ENCODE measurements around the gene ID4. TPM values are rescaled to one million over a fixed set of nuclear protein-coding genes. Genes with fewer than 3 reads are reported as not detected.

ID4 gene
- total RNA-seq, 1 donor from 2014 or later: 27.8 TPM

DNA sequence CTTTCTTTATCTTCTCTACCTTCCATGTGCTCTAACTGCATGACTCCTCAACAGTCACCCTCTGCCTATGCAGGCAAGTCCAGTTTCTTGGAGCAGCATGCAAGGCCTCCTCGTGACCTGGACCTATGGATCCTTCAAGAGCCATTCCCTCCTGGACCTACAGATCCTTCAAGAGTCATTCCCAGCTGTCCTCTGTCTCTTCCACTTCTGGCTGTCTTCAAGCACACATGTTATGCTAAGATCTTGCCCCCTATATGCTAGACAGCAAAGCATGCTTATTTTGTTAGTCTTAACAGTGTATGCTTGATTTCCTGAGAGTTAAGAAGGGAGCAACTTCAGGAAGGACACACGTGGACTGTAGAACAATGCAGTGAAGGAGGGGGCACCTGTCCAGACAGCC, 7.5 kb downstream of the ID4 start:
- DNase-seq: no peak
- Histone ChIP-seq H3K27ac (no peak overlapping the region), H3K36me3 (no peaks in the 10 kb centered on the region), H3K4me1 (peaks cover 6% of the 10 kb centered on the region), H3K4me3 (no peak overlapping the region), H3K27me3 (ENCODE audit: low read depth) (no peaks in the 10 kb centered on the region), H3K9me3 (no peaks in the 10 kb centered on the region)
- no peak for TF ChIP-seq CTCF (IDR thresholded peaks at IDR 0.05)
- ATAC-seq: peak in 1 of 2 donors; percentile 11
- intact Hi-C loops (cut with DNase I): no loop called here

GRCh38 chr6:19845266-19846041, 8.3 kb downstream of the ID4 start:
- Histone ChIP-seq H3K27ac (no peak overlapping the region), H3K4me3 (no peak overlapping the region), H3K4me1 (peaks cover 6% of the 10 kb centered on the region), H3K27me3 (ENCODE audit: low read depth) (no peaks in the 10 kb centered on the region), H3K36me3 (no peaks in the 10 kb centered on the region), H3K9me3 (no peaks in the 10 kb centered on the region)
- intact Hi-C loops (cut with DNase I): no loop called here
- ATAC-seq (peak in 1 of 2 donors; percentile 2), DNase-seq (no peak)
- no peak for TF ChIP-seq CTCF (IDR thresholded peaks at IDR 0.05)

DNA sequence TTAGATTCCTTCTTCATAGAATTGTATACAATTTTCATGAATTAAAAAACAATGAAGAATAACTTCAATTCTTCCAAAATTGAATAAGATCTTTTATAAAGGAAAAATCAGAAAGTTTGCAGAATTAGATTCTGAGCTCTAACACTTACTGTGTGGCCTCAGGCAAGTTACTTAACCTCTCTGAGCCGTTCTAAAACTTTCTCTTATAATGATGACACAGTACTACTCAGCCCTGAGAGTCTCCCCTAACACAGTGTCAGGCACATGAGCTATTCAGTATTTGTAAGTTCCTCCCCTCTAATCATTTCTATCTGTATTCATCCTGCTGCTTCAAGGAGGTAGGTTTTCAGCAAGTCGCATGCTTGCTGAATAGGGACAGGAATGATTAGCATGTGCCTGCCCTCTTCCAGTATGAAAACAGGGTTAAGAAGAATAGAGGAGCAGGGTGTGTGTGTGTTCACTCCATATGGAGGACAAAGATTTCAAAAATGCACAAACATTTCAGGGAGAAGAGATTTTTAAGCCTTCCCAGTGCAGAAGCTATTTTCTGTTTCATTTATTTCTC, 11.4 kb downstream of the ID4 start:
- H3K4me3 ChIP-seq: no peak overlapping the region
- DNase-seq: no peak
- H3K27ac ChIP-seq: peak overlapping the region; percentile 13
- TF ChIP-seq CTCF (IDR thresholded peaks at IDR 0.05): no peak
- H3K27me3 ChIP-seq (ENCODE audit: low read depth): no peaks in the 10 kb centered on the region
- H3K4me1 ChIP-seq: peaks cover 6% of the 10 kb centered on the region
- intact Hi-C loops (cut with DNase I): no loop called here
- no peaks in the 10 kb centered on the region for H3K36me3 ChIP-seq
- ATAC-seq: peak in 1 of 2 donors; percentile 27
- H3K9me3 ChIP-seq: no peaks in the 10 kb centered on the region

GRCh38 chr6:19849196-19849595, 12.0 kb downstream of the ID4 start:
- Histone ChIP-seq H3K9me3 (no peaks in the 10 kb centered on the region), H3K4me3 (no peak overlapping the region), H3K36me3 (no peaks in the 10 kb centered on the region), H3K27me3 (ENCODE audit: low read depth) (no peaks in the 10 kb centered on the region), H3K4me1 (peaks cover 6% of the 10 kb centered on the region), H3K27ac (peak overlapping the region; percentile 13)
- ATAC-seq (no peak), DNase-seq (no peak)
- TF ChIP-seq CTCF (IDR thresholded peaks at IDR 0.05): no peak
- intact Hi-C loops (cut with DNase I): no loop called here

DNA sequence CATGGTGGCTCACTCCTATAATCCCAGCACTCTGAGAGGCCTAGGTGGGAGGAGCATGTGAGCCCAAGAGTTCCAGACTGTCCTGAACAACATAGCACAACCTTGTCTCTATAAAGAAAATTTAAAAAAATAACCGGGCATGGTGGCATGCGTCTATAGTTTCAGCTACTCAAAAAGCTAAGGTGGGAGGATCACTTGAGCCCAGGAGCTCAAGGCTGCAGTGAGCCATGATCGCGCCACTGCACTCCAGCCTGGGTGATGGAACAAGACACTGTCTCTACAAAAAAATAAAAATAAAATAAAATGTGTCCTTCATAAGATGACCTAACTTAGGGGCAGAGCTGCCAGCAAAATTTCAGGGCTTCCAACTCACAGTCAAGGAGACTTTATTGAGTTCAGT, 12.6 kb downstream of the ID4 start:
- TF ChIP-seq CTCF (IDR thresholded peaks at IDR 0.05): no peak
- no peak overlapping the region for H3K27ac ChIP-seq
- H3K4me1 ChIP-seq: peaks cover 6% of the 10 kb centered on the region
- ATAC-seq: no peak
- no peaks in the 10 kb centered on the region for H3K27me3 ChIP-seq (ENCODE audit: low read depth)
- no peaks in the 10 kb centered on the region for H3K9me3 ChIP-seq
- H3K4me3 ChIP-seq: no peak overlapping the region
- no peak for DNase-seq
- H3K36me3 ChIP-seq: no peaks in the 10 kb centered on the region
- intact Hi-C loops (cut with DNase I): no loop called here

All from lower lobe of right lung (tissue), 2 donors.